SHP77 treated with DMSO at 0.1 percent for 48 hours (cell line): Measurements from ENCODE around the gene TDRD15.
"Not testable (repeated sequence)": the region's sequence is repeated elsewhere in the genome, so short reads cannot be mapped to it uniquely, and the experiment has no call there.

ENCODE experiments used
- DNase-seq: peaks from one replicate; lab custom pipeline; 2025; lab: John Stamatoyannopoulos, UW

TDRD15 gene

GRCh38 chr2:21146638-21147037 lies 22.9 kb downstream of the TDRD15 start:
- DNase-seq = no peak

- DNase-seq = no peak
Observed at GRCh38 chr2:21148718-21149117, 24.9 kb downstream of the TDRD15 start.

- DNase-seq = not testable (repeated sequence)
Observed at GRCh38 chr2:21151234-21151633, 27.5 kb downstream of the TDRD15 start.

- DNase-seq = no peak
Observed at GRCh38 chr2:21155365-21156136, 31.8 kb downstream of the TDRD15 start.

- DNase-seq = no peak
Observed at GRCh38 chr2:21161122-21161521, 37.4 kb downstream of the TDRD15 start.

- no peak for DNase-seq
Observed at GRCh38 chr2:21161832-21162614, 38.3 kb downstream of the TDRD15 start.

- DNase-seq = no peak
Observed at GRCh38 chr2:21162615-21162878, 38.8 kb downstream of the TDRD15 start.

- DNase-seq = no peak
Observed at GRCh38 chr2:21163213-21163612, 39.4 kb downstream of the TDRD15 start.

GRCh38 chr2:21165350-21165749 lies 41.6 kb downstream of the TDRD15 start:
- DNase-seq = no peak

GRCh38 chr2:21175895-21176646 lies 52.3 kb downstream of the TDRD15 start:
- DNase-seq = peak; percentile 29

- DNase-seq = no peak
Observed at GRCh38 chr2:21181957-21182356, 58.2 kb downstream of the TDRD15 start.

- DNase-seq = no peak
Observed at GRCh38 chr2:21183306-21183705, 59.5 kb downstream of the TDRD15 start.

- no peak for DNase-seq
Observed at GRCh38 chr2:21183726-21184125, 60.0 kb downstream of the TDRD15 start.

- DNase-seq = no peak
Observed at GRCh38 chr2:21191535-21191934, 67.8 kb downstream of the TDRD15 start.
